ENCODE data around the gene B4GALNT3. TPM values are rescaled to one million over a fixed set of nuclear protein-coding genes. Genes with fewer than 3 reads are reported as not detected.

Gene B4GALNT3
- total RNA-seq, 4 donors from 2014 or later: 9.1 to 30.3 (median 12.5) TPM

DNA sequence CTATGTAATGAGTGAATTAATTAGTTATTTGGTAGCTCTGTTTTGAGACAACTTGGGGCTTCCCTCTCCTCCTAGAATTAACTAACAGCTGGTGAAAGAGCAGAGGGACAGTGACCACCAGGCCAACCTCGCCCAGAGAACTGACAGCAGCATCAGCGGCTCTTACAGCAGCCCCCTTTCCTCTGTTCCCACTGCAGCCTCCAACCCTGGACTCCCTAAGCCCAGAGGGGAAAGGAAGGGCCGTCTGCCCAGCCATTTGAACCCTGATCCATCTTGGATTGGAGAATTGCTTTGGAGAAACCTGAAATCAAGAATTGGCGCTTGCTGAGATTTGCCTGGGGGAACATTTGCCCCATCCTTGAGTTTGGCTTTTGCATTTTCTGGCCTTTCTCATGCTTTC lies 45.5 kb downstream of the B4GALNT3 start:
- Histone ChIP-seq H3K27me3 (no peaks in the 10 kb centered on the region), H3K9me3 (no peaks in the 10 kb centered on the region), H3K36me3 (no peaks in the 10 kb centered on the region), H3K27ac (no peak overlapping the region), H3K4me3 (no peak overlapping the region), H3K4me1 (peaks cover 0 to 17% (median 0%) of the 10 kb centered on the region in 4 donors)
- TF ChIP-seq CTCF (IDR thresholded peaks at IDR 0.05) (no peak), POLR2A (IDR thresholded peaks at IDR 0.05) (no peak)
- no peak for DNase-seq

DNA sequence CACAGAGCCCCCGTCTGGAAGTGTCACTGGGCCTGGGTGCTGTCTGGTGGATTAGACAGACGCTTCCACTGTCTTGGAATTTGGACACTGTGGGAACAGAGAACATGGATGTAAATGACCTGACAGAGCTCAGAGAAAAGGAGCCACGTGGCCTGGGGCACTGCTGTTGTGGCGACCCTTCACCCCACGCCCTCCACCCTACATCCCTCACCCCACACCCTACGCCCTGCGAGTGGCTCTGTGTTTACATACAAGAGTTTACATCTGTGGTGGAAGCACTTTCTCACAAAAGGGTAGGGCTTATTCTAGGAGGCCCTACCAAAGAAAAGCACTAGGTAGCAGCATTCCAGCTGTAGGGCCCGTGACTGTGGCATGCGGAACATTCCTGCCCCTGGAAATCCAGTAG lies 47.7 kb downstream of the B4GALNT3 start:
- Histone ChIP-seq H3K27me3 (no peaks in the 10 kb centered on the region), H3K4me1 (peaks cover 0 to 20% (median 0%) of the 10 kb centered on the region in 4 donors), H3K4me3 (no peak overlapping the region), H3K9me3 (no peaks in the 10 kb centered on the region), H3K27ac (no peak overlapping the region), H3K36me3 (no peaks in the 10 kb centered on the region)
- DNase-seq: no peak
- TF ChIP-seq CTCF (IDR thresholded peaks at IDR 0.05) (no peak), POLR2A (IDR thresholded peaks at IDR 0.05) (no peak)

GRCh38 chr12:508145-508544 lies 48.4 kb downstream of the B4GALNT3 start:
- H3K4me3 ChIP-seq: no peak overlapping the region
- no peaks in the 10 kb centered on the region for H3K27me3 ChIP-seq
- TF ChIP-seq POLR2A (IDR thresholded peaks at IDR 0.05) (no peak), CTCF (IDR thresholded peaks at IDR 0.05) (no peak)
- DNase-seq: no peak
- no peak overlapping the region for H3K27ac ChIP-seq
- peaks cover 0 to 20% (median 0%) of the 10 kb centered on the region in 4 donors for H3K4me1 ChIP-seq
- no peaks in the 10 kb centered on the region for H3K36me3 ChIP-seq
- no peaks in the 10 kb centered on the region for H3K9me3 ChIP-seq

DNA sequence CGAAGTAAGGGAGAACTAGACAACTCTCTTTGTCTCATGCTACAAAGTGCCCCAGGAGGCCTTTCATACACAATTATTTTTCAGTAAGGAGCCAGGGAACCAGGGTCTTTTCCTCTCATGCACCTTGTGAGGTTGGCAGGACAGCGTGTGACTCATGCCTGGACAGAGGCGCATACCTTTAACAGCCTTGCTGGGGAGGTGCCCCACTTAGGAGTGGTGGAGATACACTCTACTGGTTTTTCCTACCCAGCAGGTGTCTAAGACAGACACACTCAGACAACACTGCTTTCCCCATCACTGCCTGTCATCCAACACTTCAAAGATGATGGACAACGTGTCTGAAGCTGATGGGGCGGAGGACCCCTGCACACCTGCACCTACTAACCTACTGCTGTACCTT lies 49.1 kb downstream of the B4GALNT3 start:
- H3K4me3 ChIP-seq: no peak overlapping the region
- H3K27me3 ChIP-seq: no peaks in the 10 kb centered on the region
- H3K9me3 ChIP-seq: no peaks in the 10 kb centered on the region
- H3K27ac ChIP-seq: no peak overlapping the region
- no peaks in the 10 kb centered on the region for H3K36me3 ChIP-seq
- peaks cover 0 to 20% (median 0%) of the 10 kb centered on the region in 4 donors for H3K4me1 ChIP-seq
- DNase-seq: peak in 1 of 3 donors; percentile 72
- TF ChIP-seq CTCF (IDR thresholded peaks at IDR 0.05) (no peak), POLR2A (IDR thresholded peaks at IDR 0.05) (no peak)

GRCh38 chr12:509500-509899 lies 49.8 kb downstream of the B4GALNT3 start:
- Histone ChIP-seq H3K36me3 (no peaks in the 10 kb centered on the region), H3K27ac (peak overlapping the region in 1 of 4 donors; percentile 74), H3K27me3 (no peaks in the 10 kb centered on the region), H3K4me3 (no peak overlapping the region), H3K9me3 (no peaks in the 10 kb centered on the region), H3K4me1 (peaks cover 0 to 20% (median 0%) of the 10 kb centered on the region in 4 donors)
- TF ChIP-seq CTCF (IDR thresholded peaks at IDR 0.05) (no peak), POLR2A (IDR thresholded peaks at IDR 0.05) (no peak)
- DNase-seq: no peak
